Natural killer cell (primary cell): ENCODE results near the gene VSIG8. TPM values are rescaled to one million over a fixed set of nuclear protein-coding genes. Genes with fewer than 3 reads are reported as not detected.

Source experiments
- ATAC-seq, 3 donors: fragments of 150-1000 bp in 2 of 3; fragments of 200-7000 bp in 1 of 3; cut with Tn5 transposase; 1 replicate in 1 of 3; 2 replicates in 2 of 3; pipeline ENCODE4 v1.10.0; 2021; ENCODE audit warnings: mild to moderate bottlenecking in 2 of 3, moderate library complexity in 2 of 3
- DNase-seq, 2 donors: peaks; one replicate each; pipeline versions ENCODE4 v3.0.0 to v3.0.0-alpha.2; 2013 to 2021; ENCODE audit warnings: mixed read lengths in 1 of 2
- H3K27ac ChIP-seq: one replicate; pipeline ENCODE4 v1.5.1; 2013; ENCODE audit warnings: mild to moderate bottlenecking, low read length
- H3K27me3 ChIP-seq: one replicate; pipeline ENCODE4 v1.6.1; 2013; ENCODE audit warnings: low read length; ENCODE audit not compliant: control insufficient read depth, insufficient read depth
- H3K36me3 ChIP-seq: one replicate; pipeline ENCODE4 v1.6.1; 2013; ENCODE audit warnings: low read length; ENCODE audit not compliant: control insufficient read depth, insufficient read depth
- H3K4me1 ChIP-seq: one replicate; pipeline ENCODE4 v1.6.1; 2013; ENCODE audit warnings: low read length; ENCODE audit not compliant: control insufficient read depth, insufficient read depth
- H3K4me3 ChIP-seq: one replicate; pipeline ENCODE4 v1.5.1; 2013; ENCODE audit warnings: low read length
- H3K9me3 ChIP-seq: one replicate; pipeline ENCODE4 v1.6.1; 2013; ENCODE audit warnings: low read length; ENCODE audit not compliant: control insufficient read depth, insufficient read depth
- H3K27ac Mint-ChIP-seq, 2 donors: one replicate each; pipeline ENCODE4 v1.8.0; 2022; ENCODE audit warnings: mild to moderate bottlenecking in 2 of 2, mixed read lengths in 2 of 2, moderate library complexity in 1 of 2
- H3K27me3 Mint-ChIP-seq, 2 donors: one replicate each; pipeline ENCODE4 v1.8.0; 2022; ENCODE audit warnings: low read depth in 2 of 2, mixed read lengths in 2 of 2
- H3K36me3 Mint-ChIP-seq: one replicate; pipeline ENCODE4 v1.8.0; 2022; ENCODE audit warnings: mixed read lengths
- H3K4me1 Mint-ChIP-seq, 2 donors: one replicate each; pipeline ENCODE4 v1.8.0; 2022; ENCODE audit warnings: mixed read lengths in 2 of 2
- H3K4me3 Mint-ChIP-seq: one replicate; pipeline ENCODE4 v1.8.0; 2022; ENCODE audit warnings: mild to moderate bottlenecking, moderate library complexity, mixed read lengths
- H3K9me3 Mint-ChIP-seq, 2 donors: one replicate each; pipeline ENCODE4 v1.8.0; 2022; ENCODE audit warnings: mixed read lengths in 2 of 2
- CTCF ChIP-seq: fragments of 200-600 bp; IDR thresholded peaks from one replicate; pipeline ENCODE4 v1.8.0; 2022; ENCODE audit warnings: antibody characterized with exemption
- WGBS: methylation state at CpG from one replicate; pipeline ENCODE4 v1.1.7; 2013; ENCODE audit warnings: missing lambda C conversion rate; ENCODE audit not compliant: insufficient coverage; 5-methylcytosine and 5-hydroxymethylcytosine counted together
- intact Hi-C: fragments of 100-400 bp; cut with micrococcal nuclease; formaldehyde crosslinking; loops from one replicate; pipeline ENCODE4 v1.14.2; 2022
- total RNA-seq, 4 donors: library from RNA; stranded (reverse); fragments of 120-200 nt in 1 of 4; gene quantifications; one replicate each; pipeline versions ENCODE4 v1.2.3 to v1.2.4, GENCODE V29; 2013 to 2022

VSIG8 gene
- total RNA-seq, 3 donors from 2014 or later (not counting 1 experiment from before 2014, with no cell fraction given): not detected

- Histone ChIP-seq H3K27ac (no peak overlapping the region), H3K27me3 (no peaks in the 10 kb centered on the region), H3K36me3 (no peaks in the 10 kb centered on the region), H3K4me1 (no peaks in the 10 kb centered on the region), H3K4me3 (no peak overlapping the region), H3K9me3 (no peaks in the 10 kb centered on the region)
- H3K9me3 Mint-ChIP-seq: no peaks in the 10 kb centered on the region
- intact Hi-C loops: no loop called here
- 79% methylated on average over 3 of the region's 3 CpGs for WGBS
- TF ChIP-seq CTCF: no peak
- no peak overlapping the region for H3K4me3 Mint-ChIP-seq
- H3K36me3 Mint-ChIP-seq: no peaks in the 10 kb centered on the region
- DNase-seq: no peak
- no peak overlapping the region for H3K27ac Mint-ChIP-seq
- no peak for ATAC-seq
- H3K4me1 Mint-ChIP-seq: peaks cover 13 to 19% of the 10 kb centered on the region in 2 donors
- peaks cover 9 to 21% of the 10 kb centered on the region in 2 donors for H3K27me3 Mint-ChIP-seq
Measured at GRCh38 chr1:159848326-159848725, 14.1 kb downstream of the VSIG8 start.

GRCh38 chr1:159847231-159847630, 15.2 kb downstream of the VSIG8 start:
- Mint-ChIP-seq H3K36me3 (no peaks in the 10 kb centered on the region), H3K4me1 (peaks cover 10 to 19% of the 10 kb centered on the region in 2 donors), H3K27me3 (peaks cover 9 to 21% of the 10 kb centered on the region in 2 donors), H3K27ac (no peak overlapping the region), H3K4me3 (no peak overlapping the region), H3K9me3 (no peaks in the 10 kb centered on the region)
- H3K4me3 ChIP-seq: no peak overlapping the region
- H3K4me1 ChIP-seq: no peaks in the 10 kb centered on the region
- no peak for TF ChIP-seq CTCF
- H3K36me3 ChIP-seq: no peaks in the 10 kb centered on the region
- intact Hi-C loops: no loop called here
- H3K27me3 ChIP-seq: no peaks in the 10 kb centered on the region
- H3K27ac ChIP-seq: no peak overlapping the region
- DNase-seq (no peak), ATAC-seq (no peak)
- 92% methylated on average over 3 of the region's 4 CpGs for WGBS
- no peaks in the 10 kb centered on the region for H3K9me3 ChIP-seq

GRCh38 chr1:159845751-159846629, 16.5 kb downstream of the VSIG8 start:
- H3K27ac ChIP-seq: no peak overlapping the region
- peaks cover 7 to 24% of the 10 kb centered on the region in 2 donors for H3K4me1 Mint-ChIP-seq
- no peaks in the 10 kb centered on the region for H3K9me3 Mint-ChIP-seq
- whole genome bisulfite sequencing: 88% methylated on average over 13 of the region's 13 CpGs
- H3K4me3 ChIP-seq: no peak overlapping the region
- no peak for TF ChIP-seq CTCF
- ATAC-seq (no peak), DNase-seq (no peak)
- H3K27me3 Mint-ChIP-seq: peaks cover 9 to 23% of the 10 kb centered on the region in 2 donors
- no peaks in the 10 kb centered on the region for H3K36me3 ChIP-seq
- H3K36me3 Mint-ChIP-seq: no peaks in the 10 kb centered on the region
- H3K9me3 ChIP-seq: no peaks in the 10 kb centered on the region
- H3K4me1 ChIP-seq: no peaks in the 10 kb centered on the region
- intact Hi-C loops: no loop called here
- no peaks in the 10 kb centered on the region for H3K27me3 ChIP-seq
- H3K4me3 Mint-ChIP-seq: no peak overlapping the region
- no peak overlapping the region for H3K27ac Mint-ChIP-seq
